GM15510 (cell line): ENCODE results near the gene ABCD2.

Experiments used
- POLR2A ChIP-seq: IDR thresholded peaks from 3 replicates; pipeline ENCODE4 v1.6.1; 2011; ENCODE audit warnings: borderline replicate concordance; ENCODE audit not compliant: insufficient read length; ENCODE audit errors: extremely low read depth

Gene ABCD2

DNA sequence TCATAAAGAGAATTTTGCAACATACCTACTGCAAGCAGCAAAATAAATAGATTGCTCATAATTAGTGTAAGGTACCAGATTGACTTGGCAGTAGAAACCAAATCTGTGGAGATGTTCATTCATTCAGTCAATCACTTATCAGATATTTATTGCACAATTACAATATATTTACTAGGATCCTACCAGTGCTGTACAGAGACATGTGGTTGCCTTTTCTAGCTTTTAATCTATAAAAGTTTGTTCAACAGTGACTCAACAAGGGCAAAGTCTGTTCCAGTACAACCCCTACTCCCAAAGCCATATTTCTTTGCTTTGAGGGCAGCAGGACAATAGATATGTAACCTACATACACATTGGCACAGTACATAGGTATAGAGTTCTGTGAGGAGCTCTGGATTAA lies 27.3 kb downstream of the ABCD2 start:
- TF ChIP-seq POLR2A = no peak

DNA sequence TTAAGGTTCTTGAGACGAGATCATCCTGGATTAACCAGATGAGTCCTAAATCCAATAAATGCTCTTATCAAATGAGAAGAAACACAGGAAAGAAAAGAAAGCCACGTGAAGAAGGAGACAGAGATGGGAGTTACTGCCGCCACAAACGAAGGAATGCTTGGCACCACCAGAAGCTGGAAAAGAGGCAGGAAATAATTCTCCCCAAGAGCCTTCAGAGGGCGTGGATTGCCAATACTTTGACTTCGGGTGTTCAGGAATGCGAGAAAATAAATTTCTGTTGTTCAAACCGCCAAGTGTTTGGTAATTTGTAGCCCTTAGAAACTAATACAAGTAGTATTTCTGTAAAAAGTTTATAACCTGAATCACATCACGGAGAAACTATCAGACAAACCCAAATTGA lies 31.3 kb downstream of the ABCD2 start:
- no peak for TF ChIP-seq POLR2A

DNA sequence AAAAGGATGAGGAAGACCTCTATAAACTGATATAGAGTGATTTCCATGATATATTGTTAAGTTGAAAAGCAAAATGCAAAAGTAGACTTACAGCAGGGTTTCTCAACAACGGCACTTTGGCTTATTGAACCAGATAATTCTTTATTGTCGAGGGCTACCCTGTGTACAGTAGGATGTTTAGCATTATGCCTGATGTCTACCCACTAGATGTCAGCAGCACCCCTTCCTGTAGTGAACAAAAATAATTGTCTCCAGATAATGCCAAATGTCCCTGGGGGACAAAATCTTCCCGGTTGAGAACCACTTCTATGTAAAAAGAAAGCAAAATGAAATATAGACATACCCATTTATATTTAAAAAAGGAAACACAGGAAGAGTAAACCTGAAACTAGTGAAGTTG lies 32.4 kb downstream of the ABCD2 start:
- TF ChIP-seq POLR2A = no peak

DNA sequence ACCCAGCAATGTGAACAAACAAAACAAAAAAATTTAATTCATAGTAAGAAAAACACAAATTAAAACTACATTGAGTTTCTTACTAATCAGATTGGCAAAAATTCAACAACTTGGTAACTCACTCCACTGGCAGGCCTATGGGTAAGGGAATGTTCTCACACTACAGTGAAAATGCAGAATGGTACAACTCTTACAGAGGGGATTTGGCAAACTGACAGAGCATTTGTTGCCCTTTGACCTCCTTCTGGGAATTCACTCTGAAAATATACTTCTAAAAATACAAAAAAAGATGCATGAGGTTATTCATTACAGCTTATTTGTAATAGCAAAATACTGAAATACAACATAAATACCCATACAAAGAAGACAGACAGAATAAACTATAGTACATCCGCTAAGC lies 32.8 kb downstream of the ABCD2 start:
- TF ChIP-seq POLR2A = no peak

GRCh38 chr12:39581592-39581991 lies 38.0 kb downstream of the ABCD2 start:
- TF ChIP-seq POLR2A = no peak

GRCh38 chr12:39575498-39575875 lies 44.1 kb downstream of the ABCD2 start:
- no peak for TF ChIP-seq POLR2A

GRCh38 chr12:39574785-39575497 lies 44.7 kb downstream of the ABCD2 start:
- no peak for TF ChIP-seq POLR2A

GRCh38 chr12:39574378-39574777 lies 45.2 kb downstream of the ABCD2 start:
- no peak for TF ChIP-seq POLR2A

DNA sequence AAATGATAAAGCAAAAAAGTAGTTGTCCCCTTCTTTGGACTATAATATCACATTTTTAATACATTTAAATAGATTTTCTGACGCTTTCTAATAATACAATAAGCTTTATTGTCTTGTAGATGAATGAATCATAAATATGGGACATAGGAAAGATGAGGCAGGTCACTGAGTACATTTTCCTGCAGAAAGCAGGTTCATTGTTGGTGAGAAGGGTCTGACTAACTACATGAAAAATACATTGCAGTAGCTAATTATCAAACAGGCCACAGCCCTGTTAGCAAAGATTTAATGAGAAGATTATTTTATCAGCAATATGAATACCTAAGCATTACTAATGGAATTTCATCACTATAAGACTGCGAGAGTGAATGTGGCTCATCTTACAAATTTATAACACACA lies 45.6 kb downstream of the ABCD2 start:
- TF ChIP-seq POLR2A = no peak

GRCh38 chr12:39572551-39572950 lies 47.1 kb downstream of the ABCD2 start:
- TF ChIP-seq POLR2A = no peak

GRCh38 chr12:39571351-39571750 lies 48.3 kb downstream of the ABCD2 start:
- no peak for TF ChIP-seq POLR2A

DNA sequence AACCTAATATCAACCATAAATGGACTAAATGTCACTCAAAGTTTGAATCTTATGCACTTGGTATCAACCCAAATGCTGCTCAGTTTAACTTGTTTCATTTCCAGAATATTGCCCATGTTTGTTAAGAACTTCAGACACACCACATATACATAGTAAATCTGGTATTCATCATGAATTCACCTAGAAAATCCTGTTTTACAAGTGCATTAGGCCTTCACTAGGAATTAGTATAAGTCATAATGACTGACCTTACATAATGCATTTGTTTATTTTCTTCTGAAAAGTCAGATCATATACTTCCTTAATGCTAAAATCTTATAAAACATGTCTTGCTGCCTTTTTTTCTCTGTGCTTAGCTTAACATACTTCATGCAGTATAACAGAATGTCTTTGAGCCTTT lies 66.1 kb downstream of the ABCD2 start:
- no peak for TF ChIP-seq POLR2A

- TF ChIP-seq POLR2A = no peak
These were observed 78.1 kb downstream of the ABCD2 start for GRCh38 chr12:39541471-39541870.

DNA sequence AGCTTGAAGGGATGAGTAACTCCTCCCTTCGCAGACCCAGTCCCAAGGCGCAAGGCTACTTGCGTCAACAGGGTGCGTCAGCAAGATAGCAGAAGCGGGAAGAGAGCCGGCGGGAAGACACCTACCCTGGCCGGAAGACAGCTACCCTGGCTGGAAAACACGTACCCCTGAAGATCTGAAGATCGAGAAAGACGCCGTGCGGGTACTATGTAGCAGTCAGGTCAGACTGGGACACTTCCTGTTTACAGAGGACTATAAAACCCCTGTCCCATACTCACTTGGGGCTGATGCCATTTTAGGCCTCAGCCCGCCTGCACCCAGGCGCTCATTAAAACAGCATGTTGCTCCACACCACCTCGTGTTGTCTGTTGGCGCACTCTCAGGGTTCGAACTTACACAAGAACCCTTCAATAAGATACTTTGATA lies 80.9 kb downstream of the ABCD2 start:
- no peak for TF ChIP-seq POLR2A

DNA sequence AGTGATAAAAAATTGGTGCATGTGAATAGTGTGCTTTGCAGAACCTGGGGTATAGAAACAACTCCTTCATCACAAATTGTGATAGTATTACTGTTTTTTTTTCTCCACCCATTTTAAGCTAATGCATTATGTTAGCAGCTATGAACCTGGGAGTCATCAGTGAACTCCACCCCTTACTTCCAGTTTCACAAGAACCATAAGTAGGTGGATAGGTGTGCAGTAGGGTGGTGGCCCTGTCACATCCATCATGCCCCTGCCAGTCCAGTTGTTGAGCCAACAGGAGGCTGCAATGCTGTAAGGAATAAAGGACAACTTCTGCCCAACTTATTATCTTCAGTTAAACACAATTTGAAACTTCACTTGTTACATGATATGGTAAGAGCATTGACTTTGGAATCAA lies 85.7 kb downstream of the ABCD2 start:
- no peak for TF ChIP-seq POLR2A

GRCh38 chr12:39532448-39532847 lies 87.2 kb downstream of the ABCD2 start:
- TF ChIP-seq POLR2A = no peak

DNA sequence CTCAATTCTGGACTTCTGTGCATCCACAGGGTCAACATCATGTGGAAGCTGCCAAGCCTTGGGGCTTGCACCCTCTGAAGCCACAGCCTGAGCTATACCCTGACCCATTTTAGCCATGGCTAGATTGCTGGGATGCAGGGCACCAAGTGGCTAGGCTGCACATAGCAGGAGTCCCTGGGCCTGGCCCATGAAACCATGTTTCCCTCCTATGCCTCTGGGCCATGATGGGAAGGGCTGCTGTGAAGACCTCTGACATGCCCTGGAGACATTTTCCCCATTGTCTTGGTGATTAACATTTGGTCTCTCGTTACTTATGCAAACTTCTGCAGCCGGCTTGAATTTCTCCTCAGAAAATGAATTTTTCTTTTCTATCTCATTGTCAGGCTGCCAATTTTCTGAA lies 92.6 kb downstream of the ABCD2 start:
- no peak for TF ChIP-seq POLR2A
